ELF-1 (cell line): ENCODE data around the gene DYNLT2B.
"Not testable (repeated sequence)": the region's sequence is repeated elsewhere in the genome, so short reads cannot be mapped to it uniquely, and the experiment has no call there.

ENCODE experiments used
- DNase-seq: peaks from one replicate; pipeline ENCODE4 v3.0.0-alpha.2; 2016; ENCODE audit warnings: low read depth, low spot score

Gene DYNLT2B

GRCh38 chr3:196272826-196273225, 45.2 kb downstream of the DYNLT2B start:
- no peak for DNase-seq

DNA sequence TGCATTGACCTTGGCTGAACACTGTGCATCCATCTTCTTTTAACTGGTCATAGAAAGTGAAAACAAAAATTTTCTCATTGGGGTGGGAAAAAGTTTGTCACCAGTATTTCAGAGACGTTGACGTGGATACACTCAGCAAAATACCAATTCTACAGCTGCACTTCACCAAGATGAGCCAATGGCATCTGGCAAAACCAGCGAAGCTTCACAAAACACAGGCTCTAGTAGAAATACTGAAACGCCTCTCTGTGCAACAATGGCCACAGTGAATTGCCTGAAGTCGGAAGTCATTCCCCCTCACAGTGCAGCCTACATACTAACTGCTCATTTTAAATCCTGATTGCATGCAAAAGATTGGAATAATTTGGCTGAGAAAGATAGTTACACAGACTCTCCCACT, 47.5 kb downstream of the DYNLT2B start:
- no peak for DNase-seq

DNA sequence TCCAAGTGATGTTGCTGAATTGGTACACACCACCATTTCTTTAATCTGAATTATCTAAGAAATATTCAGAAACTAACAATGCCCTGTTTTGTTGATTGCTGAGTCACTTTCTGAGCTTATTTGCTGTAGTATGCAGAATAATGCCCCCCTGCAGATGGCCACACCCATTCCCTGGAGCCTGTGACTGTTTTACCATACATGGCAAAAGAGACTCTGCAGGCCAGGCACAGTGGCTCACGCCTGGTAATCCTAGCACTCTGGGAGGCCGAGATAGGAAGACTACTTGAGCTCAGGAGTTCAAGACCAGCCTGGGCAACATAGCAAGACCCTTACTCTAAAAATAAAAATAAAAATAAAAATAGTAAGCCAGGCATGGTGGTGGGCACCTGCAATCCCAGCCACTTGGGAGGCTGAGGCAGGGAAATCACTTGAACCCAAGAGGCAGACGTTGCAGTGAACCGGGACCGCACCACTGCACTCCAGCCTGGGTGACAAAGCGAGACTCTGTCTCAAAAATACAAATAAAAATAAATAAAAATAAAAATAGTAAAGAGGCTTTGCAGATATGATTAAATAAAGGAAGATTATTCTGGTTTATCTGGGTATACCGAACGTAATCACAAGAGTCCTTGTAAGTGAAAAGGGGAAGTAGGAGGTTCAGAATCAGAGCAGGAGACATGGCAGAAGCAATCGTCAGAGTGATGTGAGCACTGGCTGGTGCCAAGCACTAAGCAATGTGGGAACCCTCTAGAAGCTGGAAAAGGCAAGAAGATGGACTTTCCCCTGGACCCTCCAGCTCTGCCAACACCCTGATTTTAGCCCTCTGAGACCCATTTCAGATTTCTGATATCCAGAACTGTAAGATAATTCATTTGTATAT, 49.5 kb downstream of the DYNLT2B start:
- DNase-seq: peak; percentile 62

- no peak for DNase-seq
Observed at GRCh38 chr3:196263819-196264218, 54.2 kb downstream of the DYNLT2B start.

- DNase-seq: no peak
Observed at GRCh38 chr3:196260784-196261183, 57.3 kb downstream of the DYNLT2B start.

DNA sequence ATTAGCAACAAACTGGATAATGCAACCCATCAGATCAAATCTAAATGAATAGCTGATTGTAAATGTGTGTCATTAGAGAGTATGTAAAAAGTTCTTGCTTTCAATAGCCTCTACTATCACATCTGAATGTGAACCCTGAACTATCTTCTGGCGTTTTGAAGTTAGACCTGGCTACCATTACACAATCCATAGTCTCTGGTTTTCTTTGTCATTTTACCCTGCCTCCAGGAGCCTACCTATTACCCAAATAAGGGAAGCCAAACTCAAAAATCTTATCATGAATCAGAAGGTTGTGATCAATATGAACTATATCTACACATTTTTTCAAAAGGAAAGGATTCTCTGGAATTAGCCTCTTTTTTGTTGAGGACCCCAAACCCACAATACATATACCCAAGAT, 62.3 kb downstream of the DYNLT2B start:
- no peak for DNase-seq

DNA sequence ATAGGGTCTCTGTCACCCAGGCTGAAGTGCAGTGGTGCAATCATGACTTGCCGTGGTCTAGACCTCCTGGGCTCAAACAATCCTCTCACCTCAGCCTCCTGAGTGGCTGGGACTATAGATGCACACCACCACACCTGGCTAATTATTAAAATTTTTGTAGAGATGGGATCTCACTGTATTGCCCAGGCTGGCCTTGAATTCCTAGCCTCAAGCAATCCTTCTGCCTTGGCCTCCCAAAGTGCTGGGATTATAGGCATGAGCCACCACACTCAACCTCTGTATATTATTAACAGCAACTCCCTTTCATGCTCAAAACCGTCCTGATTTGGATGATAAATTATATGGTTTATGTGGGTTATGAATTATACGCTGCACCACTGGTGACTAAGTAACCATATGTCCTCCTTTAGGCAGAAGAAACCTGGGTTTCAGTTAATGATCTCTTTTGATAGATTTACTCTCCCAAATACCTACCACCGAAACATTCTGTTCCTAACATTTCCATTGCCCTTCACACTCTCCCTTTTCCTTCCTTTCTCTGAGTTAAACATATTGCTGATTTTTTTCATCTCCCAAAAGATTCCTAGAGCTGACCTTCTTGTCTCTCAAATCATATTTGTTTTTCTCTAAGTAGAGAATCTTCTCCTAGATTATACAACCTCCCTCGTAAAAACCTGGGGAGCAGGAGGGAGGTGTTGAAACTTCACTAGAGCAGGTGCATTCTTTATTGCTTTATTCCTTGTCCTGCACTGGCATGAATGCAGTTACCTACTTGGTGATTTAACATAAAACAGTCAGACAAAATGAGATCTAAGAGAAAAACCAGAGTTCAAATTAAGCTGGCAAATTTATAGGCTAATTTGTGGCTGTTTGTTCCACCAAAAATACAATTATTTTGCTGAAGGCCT, 63.4 kb downstream of the DYNLT2B start:
- DNase-seq: no peak

GRCh38 chr3:196251918-196252317, 66.1 kb downstream of the DYNLT2B start:
- DNase-seq: no peak

- no peak for DNase-seq
Observed at GRCh38 chr3:196246612-196247308, 71.3 kb downstream of the DYNLT2B start.

DNA sequence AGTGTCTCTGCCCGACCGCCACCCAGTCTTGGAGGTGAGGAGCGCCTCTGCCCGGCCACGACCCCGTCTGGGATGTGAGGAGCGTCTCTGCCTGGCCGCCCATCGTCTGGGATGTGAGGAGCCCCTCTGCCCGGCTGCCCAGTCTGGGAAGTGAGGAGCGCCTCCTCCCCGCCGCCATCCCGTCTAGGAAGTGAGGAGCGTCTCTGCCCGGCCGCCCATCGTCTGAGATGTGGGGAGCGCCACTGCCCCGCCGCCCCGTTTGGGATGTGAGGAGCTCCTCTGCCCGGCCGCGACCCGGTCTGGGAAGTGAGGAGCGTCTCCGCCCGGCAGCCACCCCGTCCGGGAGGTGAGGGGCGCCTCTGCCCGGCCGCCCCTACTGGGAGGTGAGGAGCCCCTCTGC, 73.9 kb downstream of the DYNLT2B start:
- DNase-seq: not testable (repeated sequence)

- no peak for DNase-seq
Observed at GRCh38 chr3:196241704-196242103, 76.3 kb downstream of the DYNLT2B start.
